DMS53 treated with DMSO at 0.1 percent for 48 hours (cell line): ENCODE measurements around the gene PLEKHS1.
"Not testable (repeated sequence)": the region's sequence is repeated elsewhere in the genome, so short reads cannot be mapped to it uniquely, and the experiment has no call there.

Experiments
- DNase-seq: peaks from one replicate; lab custom pipeline; 2025; ENCODE audit not compliant: unreplicated experiment; lab: John Stamatoyannopoulos, UW

Gene PLEKHS1

DNA sequence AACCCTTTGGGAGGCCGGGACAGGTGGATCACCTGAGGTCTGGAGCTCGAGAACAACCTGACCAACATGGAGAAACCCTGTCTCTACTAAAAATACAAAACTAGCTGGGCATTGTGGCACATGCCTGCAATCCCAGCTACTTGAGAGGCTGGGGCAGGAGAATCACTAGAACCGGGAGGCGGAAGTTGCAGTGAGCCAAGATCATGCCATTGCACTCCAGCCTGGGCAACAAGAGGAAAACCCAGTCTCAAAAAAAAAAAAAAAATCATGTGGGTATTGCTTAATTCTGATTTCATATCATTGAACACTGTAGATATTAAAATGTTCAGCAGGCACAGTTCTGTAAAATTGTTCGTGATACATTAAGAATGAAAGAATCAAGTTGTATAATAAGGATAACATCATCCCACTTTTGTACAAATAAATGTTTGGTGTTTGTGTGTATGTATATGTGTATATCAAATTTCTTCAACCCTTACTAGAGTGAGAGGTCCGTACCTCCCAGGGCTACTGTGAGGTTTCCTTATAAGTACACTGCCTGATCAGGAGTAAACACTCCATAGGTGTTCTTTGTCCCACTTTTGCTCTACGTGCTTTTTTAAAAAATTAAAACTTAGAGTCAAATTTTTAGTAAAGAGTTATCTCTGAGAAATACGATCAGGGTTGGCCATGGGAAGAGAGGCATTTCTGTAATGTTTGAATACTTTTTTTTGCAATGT lies 31.7 kb downstream of the PLEKHS1 start:
- DNase-seq: no peak

DNA sequence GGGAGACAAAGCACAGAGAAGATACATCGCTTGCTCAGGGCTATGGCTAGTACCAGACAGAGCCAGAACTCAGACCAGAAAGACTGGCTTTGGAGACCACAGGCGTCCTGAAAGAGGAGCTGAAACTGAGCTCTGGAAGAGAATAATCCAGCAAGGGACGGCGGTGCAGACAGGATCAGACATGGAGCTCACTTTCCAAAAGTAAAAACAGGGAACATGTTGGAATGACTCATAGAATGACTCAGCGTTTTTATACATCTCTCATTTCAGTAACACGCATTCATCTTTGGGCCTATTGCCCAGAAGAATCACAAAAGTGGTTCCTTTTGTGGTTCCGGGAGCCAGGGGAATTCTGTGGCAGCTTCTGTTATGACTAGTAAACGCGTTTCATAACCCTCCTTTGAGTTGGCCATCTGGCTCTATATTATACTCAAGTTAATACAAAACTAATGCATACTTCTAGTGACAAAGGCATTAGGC lies 37.2 kb downstream of the PLEKHS1 start:
- DNase-seq: peak; percentile 8

DNA sequence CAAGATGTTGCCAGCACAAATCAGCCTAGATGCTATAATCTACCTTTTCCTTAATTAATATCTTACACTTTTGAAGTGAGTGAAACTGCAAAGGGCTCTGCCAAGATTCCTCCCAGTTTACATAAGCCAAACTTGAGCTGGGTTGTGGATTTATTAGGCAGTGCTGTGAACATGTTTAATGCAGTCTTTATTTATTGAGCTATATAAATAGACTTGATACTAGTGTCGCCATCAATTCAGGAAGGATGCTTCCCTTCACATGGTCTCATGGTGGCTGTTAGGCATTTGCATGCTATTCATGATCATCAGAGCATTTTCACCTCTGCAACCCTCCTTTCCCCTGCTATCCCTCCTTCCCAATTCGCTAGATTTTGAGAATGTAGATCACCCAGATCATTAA lies 40.2 kb downstream of the PLEKHS1 start:
- no peak for DNase-seq

DNA sequence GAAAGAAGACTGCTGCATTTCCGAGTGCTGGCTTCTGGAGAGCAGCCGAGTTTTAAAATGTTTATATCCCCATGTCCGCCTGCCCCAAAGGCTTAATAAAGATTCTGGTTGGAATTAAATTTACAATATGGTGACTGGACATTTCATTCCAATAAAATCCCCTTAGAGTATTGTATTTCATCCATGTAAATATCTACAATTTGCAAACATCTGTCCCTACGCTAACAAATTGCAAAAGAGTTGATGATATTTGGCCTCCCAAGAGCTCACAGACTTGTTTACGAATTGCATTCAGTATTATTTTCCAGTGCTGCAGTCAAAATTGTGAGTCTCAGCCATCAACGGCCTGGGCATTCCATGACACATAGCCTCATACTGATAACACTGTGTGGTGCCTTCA lies 50.1 kb downstream of the PLEKHS1 start:
- DNase-seq: no peak

DNA sequence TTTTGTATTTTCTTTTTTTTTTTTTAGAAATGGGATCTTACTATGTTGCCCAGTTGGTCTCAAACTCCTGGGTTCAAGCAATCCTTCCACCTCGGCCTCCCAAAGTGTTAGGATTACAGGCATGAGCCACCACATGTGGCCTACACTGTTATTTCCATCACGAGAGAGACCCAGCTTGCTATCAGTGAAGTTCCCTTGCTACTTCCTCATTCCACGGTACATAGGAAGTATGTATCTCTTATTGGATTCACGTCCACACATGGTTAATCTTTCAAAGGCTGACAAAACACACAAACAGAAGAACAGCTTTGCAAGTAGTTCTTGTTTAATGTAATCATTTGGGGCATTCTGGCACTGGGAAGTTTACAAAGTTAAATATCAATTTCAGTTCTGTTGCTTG lies 51.5 kb downstream of the PLEKHS1 start:
- DNase-seq: no peak

DNA sequence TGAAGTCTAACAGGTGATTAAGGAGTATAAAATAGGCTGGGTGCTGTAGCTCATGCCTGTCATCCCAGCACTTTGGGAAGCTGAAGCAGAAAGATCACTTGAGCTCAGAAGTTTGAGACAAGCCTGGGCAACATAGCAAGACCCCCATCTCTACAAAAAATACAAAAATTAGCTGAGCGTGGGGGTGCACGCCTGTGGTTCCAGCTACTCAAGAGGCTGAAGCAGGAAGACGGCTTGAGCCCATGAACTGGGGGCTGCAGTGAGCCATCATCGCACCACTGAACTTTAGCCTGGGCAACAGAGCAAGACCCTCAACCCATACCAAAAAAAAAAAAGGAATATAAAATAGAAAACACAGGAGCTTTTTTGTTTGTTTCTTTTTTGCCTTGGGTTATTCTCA lies 55.0 kb downstream of the PLEKHS1 start:
- no peak for DNase-seq

DNA sequence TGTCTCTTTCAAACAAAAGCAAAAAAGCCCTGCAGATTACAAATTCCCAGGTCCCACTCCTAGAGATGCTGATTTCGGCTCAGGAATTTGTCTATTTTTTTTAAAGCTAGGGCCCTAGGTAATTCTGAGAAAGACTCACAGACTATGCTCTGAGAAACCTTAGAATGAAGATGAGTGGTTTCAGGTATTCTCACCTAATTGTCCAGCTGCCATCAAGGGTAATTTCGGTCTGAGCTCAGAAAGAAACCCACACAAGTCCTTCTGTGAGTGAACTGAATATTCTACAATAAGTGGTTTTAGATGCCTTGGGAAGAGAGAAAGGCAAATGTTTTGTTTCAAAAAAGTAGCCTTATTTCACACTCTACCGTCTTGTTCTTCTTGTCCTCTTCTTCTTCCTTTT lies 56.7 kb downstream of the PLEKHS1 start:
- DNase-seq: no peak

DNA sequence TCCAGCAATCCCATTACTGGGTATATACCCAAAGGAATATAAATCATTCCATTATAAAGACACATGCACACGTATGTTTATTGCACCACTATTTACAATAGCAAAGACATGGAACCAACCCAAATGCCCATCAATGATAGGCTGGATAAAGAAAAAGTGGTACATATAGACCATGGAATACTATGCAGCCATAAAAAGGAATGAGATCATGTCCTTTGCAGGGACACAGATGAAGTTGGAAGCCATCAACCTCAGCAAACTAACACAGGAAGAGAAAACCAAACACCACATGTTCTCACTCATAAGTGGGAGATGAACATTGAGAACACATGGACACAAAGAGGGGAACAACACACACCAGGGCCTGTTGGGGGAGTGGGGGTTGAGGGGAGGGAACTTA lies 63.2 kb downstream of the PLEKHS1 start:
- not testable (repeated sequence) for DNase-seq

DNA sequence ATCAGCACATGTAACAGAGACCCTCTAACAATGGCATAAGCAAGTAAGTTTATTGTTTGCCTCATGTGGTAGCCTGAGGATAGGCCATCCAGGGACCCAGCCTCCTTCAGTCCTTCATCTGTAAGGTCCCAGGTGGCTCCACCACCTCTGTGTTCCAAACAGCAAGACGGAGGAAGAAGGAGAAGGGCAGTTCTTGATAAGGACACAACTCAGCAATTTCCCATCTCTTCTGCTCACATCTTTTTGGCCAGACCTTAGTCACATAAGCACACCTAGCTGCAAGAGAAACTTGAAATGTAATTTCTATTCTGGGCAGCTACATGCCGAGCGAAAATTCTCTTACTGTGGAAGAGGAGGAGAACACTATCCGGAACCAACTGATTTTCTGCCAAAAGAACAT lies 68.5 kb downstream of the PLEKHS1 start:
- no peak for DNase-seq

DNA sequence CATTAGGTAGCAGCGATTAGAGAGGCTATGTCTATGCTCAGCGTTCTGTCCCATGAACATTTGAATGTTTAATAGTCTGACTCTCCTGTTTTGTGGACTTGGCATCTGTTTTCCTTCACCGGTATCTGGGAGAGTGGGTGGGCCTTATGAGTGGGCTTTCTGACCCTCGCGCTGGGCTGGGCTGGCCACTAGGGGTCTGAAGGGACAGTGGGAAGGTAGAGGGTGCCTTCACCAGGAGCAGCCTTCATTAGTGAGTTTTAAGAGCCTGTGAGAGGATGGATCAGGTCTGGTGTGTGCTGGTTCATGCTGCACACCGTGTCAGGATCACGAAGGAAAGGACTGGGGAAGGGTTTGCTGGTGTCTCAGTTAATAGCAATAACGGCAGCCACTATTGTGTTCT lies 69.0 kb downstream of the PLEKHS1 start:
- DNase-seq: no peak

DNA sequence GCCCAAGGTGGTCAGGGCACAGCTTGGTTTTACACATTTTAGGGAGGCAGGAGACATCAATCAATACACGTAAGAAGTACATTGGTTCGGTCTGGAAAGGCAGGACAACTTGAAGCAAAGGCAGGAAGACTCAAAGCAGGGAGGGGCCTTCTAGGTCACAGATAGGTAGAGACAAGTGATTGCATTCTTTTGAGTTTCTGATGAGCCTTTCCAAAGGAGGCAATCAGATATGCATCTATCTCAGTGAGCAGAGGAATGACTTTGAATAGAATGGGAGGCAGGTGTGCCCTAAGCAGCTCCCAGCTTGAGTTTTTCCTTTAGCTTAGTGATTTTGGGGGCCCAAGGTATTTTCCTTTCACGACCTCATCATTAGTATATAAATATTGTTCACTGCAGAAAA lies 69.8 kb downstream of the PLEKHS1 start:
- not testable (repeated sequence) for DNase-seq

DNA sequence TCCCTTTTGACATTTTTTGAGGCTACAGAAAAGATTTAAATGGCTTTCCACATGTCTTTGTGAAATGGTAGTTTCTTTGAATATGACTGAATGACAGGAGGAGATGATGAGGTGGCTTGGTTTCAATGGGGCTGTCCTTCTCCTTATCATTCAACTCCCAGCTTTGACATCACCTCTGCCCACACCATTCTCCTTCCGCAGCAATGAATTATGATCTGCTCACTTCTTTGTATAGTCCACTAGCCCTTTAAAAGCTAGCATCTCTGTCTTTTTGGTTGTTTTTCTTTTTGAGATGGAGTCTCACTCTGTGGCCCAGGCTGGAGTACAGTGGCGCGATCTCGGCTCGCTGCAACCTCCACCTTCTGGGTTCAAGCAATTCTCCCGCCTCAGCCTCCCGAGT lies 70.7 kb downstream of the PLEKHS1 start:
- no peak for DNase-seq

DNA sequence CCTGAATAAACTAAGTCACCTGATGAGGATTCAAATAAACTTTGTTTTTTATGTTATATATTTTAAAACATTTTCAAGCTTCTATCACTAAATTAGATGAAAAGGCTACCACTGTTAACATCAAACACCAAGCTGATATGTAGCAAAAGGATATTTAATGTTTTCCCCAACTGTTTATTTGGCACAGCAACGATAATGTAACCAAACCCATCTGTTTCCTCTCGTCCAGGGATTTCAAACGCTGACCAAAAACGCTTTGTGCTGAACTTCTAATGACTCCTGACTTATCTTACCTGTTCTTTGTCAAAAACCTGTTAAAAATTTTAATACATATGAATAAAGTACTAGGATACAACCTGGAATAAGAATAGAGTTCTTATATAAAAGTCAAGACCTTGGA lies 71.9 kb downstream of the PLEKHS1 start:
- no peak for DNase-seq

DNA sequence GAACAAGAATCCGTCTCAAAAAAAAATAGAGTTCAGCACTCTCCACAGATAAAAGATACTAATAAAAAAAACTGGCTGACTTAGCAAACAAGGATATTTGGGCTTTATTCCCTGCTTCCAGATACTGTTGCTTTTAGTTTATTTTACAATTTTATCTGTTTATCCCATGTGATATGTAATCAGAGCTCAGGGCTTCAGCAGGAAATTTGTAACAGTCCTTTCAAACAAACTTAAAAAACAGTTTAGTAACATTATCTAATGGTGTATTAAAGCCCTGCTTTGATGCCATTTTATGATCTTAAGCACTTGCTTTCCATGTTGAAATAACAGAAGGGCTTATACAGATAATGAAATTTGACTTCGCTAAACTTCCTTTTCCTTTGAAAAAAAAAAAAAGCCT lies 74.3 kb downstream of the PLEKHS1 start:
- DNase-seq: no peak

DNA sequence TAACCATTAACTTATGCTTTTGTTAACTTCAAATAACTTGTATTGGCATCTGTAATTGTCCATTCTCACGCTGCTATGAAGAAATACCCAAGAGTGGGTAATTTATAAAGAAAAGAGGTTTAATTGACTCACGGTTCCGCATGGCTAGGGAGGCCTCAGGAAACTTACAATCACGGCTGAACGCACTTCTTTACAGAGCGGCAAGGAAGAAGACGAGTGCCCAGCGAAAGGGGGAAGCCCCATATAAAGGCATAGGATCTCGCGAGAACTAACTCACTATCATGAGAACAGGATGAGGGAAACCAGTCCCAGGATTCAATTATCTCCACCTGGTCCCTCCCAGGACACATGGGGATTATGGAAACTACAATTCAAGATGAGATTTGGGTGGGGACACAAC lies 77.1 kb downstream of the PLEKHS1 start:
- DNase-seq: not testable (repeated sequence)
